SU-DHL-6 (cell line): ENCODE measurements around the gene SP140L.

Experiments used
- H2AFZ ChIP-seq: fragments of 200-600 bp; sonication (generic); 2 replicates; pipeline ENCODE4 v1.6.1; 2014; ENCODE audit warnings: low read depth, mild to moderate bottlenecking, moderate library complexity, mixed read lengths, antibody characterized with exemption, low read length; ENCODE audit not compliant: severe bottlenecking
- H3F3A ChIP-seq: fragments of 200-600 bp; shearing (Covaris generic); 2 replicates; pipeline ENCODE4 v1.6.0; 2016; ENCODE audit warnings: antibody characterized with exemption, mild to moderate bottlenecking; ENCODE audit not compliant: insufficient read depth
- H3K27ac ChIP-seq: fragments of 200-600 bp; sonication (generic); 2 replicates; pipeline ENCODE4 v1.5.1; 2016; ENCODE audit warnings: low read depth, mild to moderate bottlenecking, low read length, moderate library complexity, mixed read lengths
- H3K27me3 ChIP-seq: fragments of 200-600 bp; sonication (generic), shearing (Covaris generic); 2 replicates; pipeline ENCODE4 v1.6.0; 2014; ENCODE audit warnings: mild to moderate bottlenecking, low read length
- H3K36me3 ChIP-seq: fragments of 200-600 bp; sonication (generic); 2 replicates; pipeline ENCODE4 v1.6.1; 2014; ENCODE audit warnings: mild to moderate bottlenecking, low read length, mixed read lengths
- H3K4me2 ChIP-seq: fragments of 300-600, 200-600 bp; shearing (Covaris generic), sonication (generic); 2 replicates; pipeline ENCODE4 v1.6.0; 2014; ENCODE audit warnings: low read length, low read depth, mild to moderate bottlenecking; ENCODE audit not compliant: poor library complexity, severe bottlenecking
- H3K4me3 ChIP-seq: fragments of 200-600 bp; sonication (generic); 2 replicates; pipeline ENCODE4 v1.5.1; 2014; ENCODE audit warnings: antibody characterized with exemption, low read length, mild to moderate bottlenecking, mixed read lengths; ENCODE audit not compliant: insufficient read depth, poor library complexity, severe bottlenecking
- H3K79me2 ChIP-seq: fragments of 200-600 bp; sonication (generic); 2 replicates; pipeline ENCODE4 v1.6.1; 2014; ENCODE audit warnings: mild to moderate bottlenecking, low read length, moderate library complexity; ENCODE audit not compliant: insufficient read depth
- H3K9ac ChIP-seq: fragments of 200-600 bp; sonication (generic); 2 replicates; pipeline ENCODE4 v1.7.0; 2014; ENCODE audit warnings: mild to moderate bottlenecking, low read length
- H3K9me2 ChIP-seq: fragments of 200-600 bp; sonication (generic); replicated peaks from 2 replicates; pipeline ENCODE4 v1.6.1; 2014; ENCODE audit warnings: low read length; ENCODE audit not compliant: insufficient read depth
- H3K9me3 ChIP-seq: fragments of 200-600 bp; sonication (generic); 2 replicates; pipeline ENCODE4 v1.6.1; 2014; ENCODE audit warnings: low read length, mixed read lengths; ENCODE audit not compliant: insufficient read depth
- H4K20me1 ChIP-seq: fragments of 200-600 bp; sonication (generic); 2 replicates; pipeline ENCODE4 v1.6.1; 2014; ENCODE audit warnings: low read depth, mild to moderate bottlenecking, antibody characterized with exemption, low read length, moderate library complexity, mixed read lengths
- EZH2phosphoT487 ChIP-seq: fragments of 200-600 bp; sonication (generic), shearing (Covaris generic); conservative IDR thresholded peaks from 2 replicates; pipeline ENCODE4 v1.6.1; 2018; ENCODE audit warnings: mild to moderate bottlenecking, antibody characterized with exemption, low read length, moderate library complexity, mixed read lengths
- TF ChIP-seq, protein P1 (sequence below): fragments of 200-600 bp; sonication (generic); IDR thresholded peaks from one replicate; pipeline ENCODE4 v1.5.1; 2017; ENCODE audit warnings: antibody characterized with exemption, mild to moderate bottlenecking, low read length, moderate library complexity; ENCODE audit not compliant: insufficient read depth, poor library complexity, severe bottlenecking

Gene SP140L

DNA sequence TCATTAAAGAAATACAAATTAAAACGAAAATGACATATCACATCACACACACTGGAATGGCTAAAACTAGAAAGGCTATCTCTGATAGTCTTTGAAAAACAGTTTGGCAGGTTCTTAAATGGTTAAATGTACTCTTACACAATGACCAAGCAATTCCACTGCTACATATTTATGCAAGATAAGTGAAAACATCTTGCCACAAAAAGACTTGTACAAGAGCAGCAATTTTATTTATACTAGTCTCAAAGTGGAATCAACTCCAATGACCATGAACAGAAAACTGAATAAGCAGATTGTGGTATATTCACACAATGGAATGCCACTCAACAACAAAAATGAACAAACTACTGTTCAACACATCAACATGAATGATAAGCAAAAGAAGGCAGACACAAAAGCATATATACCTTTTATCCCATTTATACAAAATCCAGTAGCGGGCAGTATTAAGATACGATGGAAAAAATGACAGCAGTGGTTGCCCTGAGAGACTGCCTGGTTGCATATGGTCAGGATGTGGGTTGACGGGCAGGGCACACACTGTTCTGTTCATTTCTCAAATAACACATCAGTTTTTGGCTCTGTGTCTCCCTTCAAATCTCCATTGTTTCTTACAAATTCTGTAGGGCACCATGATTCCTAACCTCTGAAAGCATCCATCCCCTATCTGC lies 114.4 kb downstream of the SP140L start:
- peak overlapping the region; percentile 61 for H3K27ac ChIP-seq
- no peaks in the 10 kb centered on the region for H3K27me3 ChIP-seq
- H2AFZ ChIP-seq: no peak overlapping the region
- peaks cover 36% of the 10 kb centered on the region for H3F3A ChIP-seq
- peak overlapping the region; percentile 58 for H3K4me2 ChIP-seq
- H3K4me3 ChIP-seq: peak overlapping the region; percentile 5
- TF ChIP-seq EZH2phosphoT487: no peak
- TF ChIP-seq, protein P1, sequence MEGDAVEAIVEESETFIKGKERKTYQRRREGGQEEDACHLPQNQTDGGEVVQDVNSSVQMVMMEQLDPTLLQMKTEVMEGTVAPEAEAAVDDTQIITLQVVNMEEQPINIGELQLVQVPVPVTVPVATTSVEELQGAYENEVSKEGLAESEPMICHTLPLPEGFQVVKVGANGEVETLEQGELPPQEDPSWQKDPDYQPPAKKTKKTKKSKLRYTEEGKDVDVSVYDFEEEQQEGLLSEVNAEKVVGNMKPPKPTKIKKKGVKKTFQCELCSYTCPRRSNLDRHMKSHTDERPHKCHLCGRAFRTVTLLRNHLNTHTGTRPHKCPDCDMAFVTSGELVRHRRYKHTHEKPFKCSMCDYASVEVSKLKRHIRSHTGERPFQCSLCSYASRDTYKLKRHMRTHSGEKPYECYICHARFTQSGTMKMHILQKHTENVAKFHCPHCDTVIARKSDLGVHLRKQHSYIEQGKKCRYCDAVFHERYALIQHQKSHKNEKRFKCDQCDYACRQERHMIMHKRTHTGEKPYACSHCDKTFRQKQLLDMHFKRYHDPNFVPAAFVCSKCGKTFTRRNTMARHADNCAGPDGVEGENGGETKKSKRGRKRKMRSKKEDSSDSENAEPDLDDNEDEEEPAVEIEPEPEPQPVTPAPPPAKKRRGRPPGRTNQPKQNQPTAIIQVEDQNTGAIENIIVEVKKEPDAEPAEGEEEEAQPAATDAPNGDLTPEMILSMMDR: no peak
- peaks cover 35% of the 10 kb centered on the region for H3K36me3 ChIP-seq
- peaks cover 53% of the 10 kb centered on the region for H3K79me2 ChIP-seq
- H4K20me1 ChIP-seq: no peaks in the 10 kb centered on the region
- H3K9me3 ChIP-seq: no peaks in the 10 kb centered on the region
- H3K9ac ChIP-seq: peak overlapping the region; percentile 10; the same call in 1 of the 2 replicates
- H3K9me2 ChIP-seq: no peaks in the 10 kb centered on the region

DNA sequence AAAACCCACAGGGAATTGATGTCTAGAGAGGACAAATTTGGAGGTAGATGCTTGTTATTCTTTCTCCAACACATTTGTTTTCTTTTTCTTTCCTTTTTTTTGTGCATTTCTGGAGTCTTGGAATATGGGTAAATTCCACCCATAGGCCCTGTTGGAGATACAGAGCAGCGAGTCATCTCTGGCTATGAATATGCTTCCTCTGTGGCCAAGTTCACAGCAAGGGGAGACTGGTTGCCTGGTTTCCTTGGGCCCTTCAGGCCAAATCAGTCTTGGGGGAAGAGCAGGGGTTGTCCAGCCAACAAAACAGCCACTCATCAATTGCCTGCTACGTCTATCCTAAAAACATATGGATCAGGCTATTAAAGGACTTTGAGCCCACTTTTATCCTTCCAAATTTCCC lies 116.5 kb downstream of the SP140L start:
- no peak overlapping the region for H3K4me3 ChIP-seq
- peaks cover 36% of the 10 kb centered on the region for H3F3A ChIP-seq
- H2AFZ ChIP-seq: no peak overlapping the region
- H3K4me2 ChIP-seq: no peak overlapping the region
- no peak overlapping the region for H3K27ac ChIP-seq
- H3K79me2 ChIP-seq: peaks cover 33% of the 10 kb centered on the region
- H3K36me3 ChIP-seq: peaks cover 25% of the 10 kb centered on the region
- H3K9me2 ChIP-seq: no peaks in the 10 kb centered on the region
- no peaks in the 10 kb centered on the region for H3K27me3 ChIP-seq
- H3K9me3 ChIP-seq: no peaks in the 10 kb centered on the region
- H3K9ac ChIP-seq: no peak overlapping the region
- TF ChIP-seq, protein P1: no peak
- no peak for TF ChIP-seq EZH2phosphoT487
- no peaks in the 10 kb centered on the region for H4K20me1 ChIP-seq

DNA sequence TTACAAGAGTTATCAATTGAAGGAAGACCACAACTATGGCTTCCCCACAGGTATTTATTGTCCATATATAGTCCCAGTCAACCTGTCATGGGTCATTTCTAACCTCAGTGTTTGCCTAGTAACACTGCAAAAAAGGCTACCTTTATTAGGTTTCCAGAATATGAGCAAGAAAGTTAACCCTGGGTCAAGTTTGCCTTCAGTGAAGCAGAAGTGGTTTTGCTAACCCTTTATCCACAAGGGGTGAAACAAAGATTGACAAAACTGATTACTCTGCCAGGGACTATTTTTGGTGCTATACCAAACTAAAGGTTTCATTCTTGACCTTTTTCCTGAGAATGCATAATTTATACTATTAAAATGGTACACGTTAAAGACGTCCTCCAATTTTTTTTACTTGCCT lies 117.8 kb downstream of the SP140L start:
- no peak overlapping the region for H3K4me3 ChIP-seq
- H4K20me1 ChIP-seq: no peaks in the 10 kb centered on the region
- H3K9me2 ChIP-seq: no peaks in the 10 kb centered on the region
- H3K27ac ChIP-seq: no peak overlapping the region
- peaks cover 40% of the 10 kb centered on the region for H3F3A ChIP-seq
- H3K9me3 ChIP-seq: no peaks in the 10 kb centered on the region
- peaks cover 20% of the 10 kb centered on the region for H3K79me2 ChIP-seq
- no peak overlapping the region for H3K9ac ChIP-seq
- TF ChIP-seq EZH2phosphoT487: no peak
- TF ChIP-seq, protein P1: no peak
- H3K4me2 ChIP-seq: no peak overlapping the region
- peaks cover 30% of the 10 kb centered on the region for H3K36me3 ChIP-seq
- no peak overlapping the region for H2AFZ ChIP-seq
- H3K27me3 ChIP-seq: no peaks in the 10 kb centered on the region
